VCaP (cell line): ENCODE measurements around the gene RAB31.

ENCODE experiments used
- H3K27ac ChIP-seq: fragments of 450-650 bp; 2 replicates; pipeline ENCODE4 v1.5.1; 2017
- CTCF ChIP-seq: fragments of 450-650 bp; conservative IDR thresholded peaks from 2 replicates; pipeline ENCODE4 v1.5.1; 2017; ENCODE audit warnings: mild to moderate bottlenecking, moderate library complexity

RAB31 gene

GRCh38 chr18:9756933-9757470 lies 48.9 kb downstream of the RAB31 start:
- H3K27ac ChIP-seq = no peak overlapping the region
- TF ChIP-seq CTCF = no peak

- no peak overlapping the region for H3K27ac ChIP-seq
Measured at GRCh38 chr18:9757827-9758621, 49.9 kb downstream of the RAB31 start.

GRCh38 chr18:9758624-9759075 lies 50.5 kb downstream of the RAB31 start:
- H3K27ac ChIP-seq = no peak overlapping the region
- no peak for TF ChIP-seq CTCF

More at GRCh38 chr18:9757827-9758621, 49.9 kb downstream of the RAB31 start:
- no peak for TF ChIP-seq CTCF

- H3K27ac ChIP-seq = no peak overlapping the region
Measured at GRCh38 chr18:9760641-9761040, 52.5 kb downstream of the RAB31 start.

GRCh38 chr18:9762526-9762925 lies 54.4 kb downstream of the RAB31 start:
- no peak for TF ChIP-seq CTCF
- H3K27ac ChIP-seq = no peak overlapping the region

More at GRCh38 chr18:9760641-9761040, 52.5 kb downstream of the RAB31 start:
- no peak for TF ChIP-seq CTCF

- no peak for TF ChIP-seq CTCF
- no peak overlapping the region for H3K27ac ChIP-seq
Measured at GRCh38 chr18:9763157-9763556, 55.1 kb downstream of the RAB31 start.

- TF ChIP-seq CTCF = no peak
- H3K27ac ChIP-seq = no peak overlapping the region
Measured at GRCh38 chr18:9764011-9764481, 55.9 kb downstream of the RAB31 start.
